Kidney glomerular epithelial cell (primary cell): ENCODE measurements around the gene DRD1.
"Not testable (repeated sequence)": the region's sequence is repeated elsewhere in the genome, so short reads cannot be mapped to it uniquely, and the experiment has no call there.

ENCODE experiments used
- DNase-seq: peaks from one replicate; lab custom pipeline; 2025; lab: John Stamatoyannopoulos, UW

Gene DRD1

DNA sequence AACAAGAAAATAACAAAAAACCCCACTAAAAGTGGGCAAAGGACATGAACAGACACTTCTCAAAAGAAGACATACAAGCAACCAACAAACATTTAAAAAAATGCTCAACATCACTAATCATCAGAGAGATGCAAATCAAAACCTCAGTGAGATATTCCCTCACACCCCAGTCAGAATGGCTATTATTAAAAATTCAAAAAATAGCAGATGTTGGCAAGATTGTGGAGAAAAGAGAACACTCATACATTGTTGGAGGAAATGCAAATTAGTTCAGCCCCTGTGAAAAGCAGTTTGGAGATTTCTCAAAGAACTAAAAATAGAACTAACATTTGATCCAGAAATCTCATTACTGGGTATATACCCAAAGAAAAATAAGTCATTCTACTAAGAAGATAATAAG is 19.4 kb downstream of the DRD1 start:
- DNase-seq = not testable (repeated sequence)

DNA sequence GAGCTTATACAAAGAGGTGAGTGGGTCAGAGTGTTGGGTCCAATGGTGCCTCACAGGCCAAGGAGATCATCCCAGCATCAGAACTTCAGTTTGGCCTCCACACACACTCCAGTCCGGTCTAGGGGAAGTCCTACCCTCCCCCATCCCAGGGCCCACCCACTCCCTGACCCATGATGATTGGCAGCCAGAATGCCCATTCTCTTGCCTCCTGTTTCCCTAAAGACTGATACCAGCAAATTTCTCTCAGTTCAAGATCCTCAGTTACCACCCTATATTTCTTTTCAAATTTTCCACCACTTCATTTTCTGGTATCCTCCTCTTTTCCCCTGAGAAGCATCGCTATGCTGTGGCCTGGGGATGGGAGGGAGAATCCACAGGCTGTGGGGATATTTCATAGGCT is 21.9 kb downstream of the DRD1 start:
- DNase-seq = no peak

DNA sequence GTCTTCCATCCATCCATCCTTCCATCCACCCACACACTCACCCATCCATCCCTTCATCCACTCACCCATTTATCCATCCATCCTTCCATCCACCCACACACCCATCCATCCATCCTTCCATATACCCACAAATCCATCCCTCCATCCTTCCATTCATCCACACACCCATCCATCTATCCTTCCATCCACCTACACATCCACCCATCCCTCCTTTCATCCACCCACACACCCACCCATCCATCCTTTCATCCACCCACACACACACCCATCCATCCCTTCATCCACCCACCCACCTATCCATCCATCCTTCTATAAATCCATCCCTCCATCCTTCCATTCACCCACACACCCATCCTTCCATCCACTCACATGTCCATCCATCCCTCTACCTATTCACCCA is 23.6 kb downstream of the DRD1 start:
- DNase-seq = no peak

DNA sequence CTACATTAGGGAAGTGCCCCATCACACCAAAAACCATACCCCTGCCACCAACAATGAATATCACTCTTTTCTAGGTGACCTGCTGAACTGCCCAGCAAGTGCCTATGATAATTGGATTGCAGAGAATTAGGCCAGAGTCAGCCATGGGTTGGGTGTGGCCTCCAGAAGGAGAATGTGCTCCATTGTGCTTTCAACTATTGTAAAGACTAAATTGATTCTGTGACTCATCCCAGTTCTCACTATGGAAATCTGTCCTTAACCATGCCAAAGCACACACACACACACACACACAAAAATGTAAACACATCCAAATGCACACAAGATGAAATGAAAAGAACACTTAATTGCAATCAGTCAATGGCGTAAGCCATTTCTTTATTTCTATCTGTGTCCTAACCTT is 25.7 kb downstream of the DRD1 start:
- no peak for DNase-seq

DNA sequence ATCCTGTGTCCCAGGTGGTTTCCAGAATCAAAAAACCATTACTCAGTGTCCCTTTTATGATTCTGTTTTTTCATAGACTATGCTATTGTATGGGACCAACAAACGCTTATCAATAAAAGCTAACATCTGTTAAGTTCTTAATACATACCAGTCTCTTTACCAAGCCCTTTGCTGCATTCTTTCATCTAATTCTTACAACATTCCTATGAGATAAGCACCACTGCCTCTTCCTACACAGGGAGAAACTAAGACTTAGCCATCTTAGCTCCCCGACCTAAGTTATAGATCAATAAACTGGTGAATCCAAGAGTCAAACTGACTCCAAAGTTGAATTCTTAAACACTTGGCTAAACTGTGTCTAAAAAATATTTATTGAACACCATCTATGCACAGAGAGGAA is 26.6 kb downstream of the DRD1 start:
- DNase-seq = no peak

DNA sequence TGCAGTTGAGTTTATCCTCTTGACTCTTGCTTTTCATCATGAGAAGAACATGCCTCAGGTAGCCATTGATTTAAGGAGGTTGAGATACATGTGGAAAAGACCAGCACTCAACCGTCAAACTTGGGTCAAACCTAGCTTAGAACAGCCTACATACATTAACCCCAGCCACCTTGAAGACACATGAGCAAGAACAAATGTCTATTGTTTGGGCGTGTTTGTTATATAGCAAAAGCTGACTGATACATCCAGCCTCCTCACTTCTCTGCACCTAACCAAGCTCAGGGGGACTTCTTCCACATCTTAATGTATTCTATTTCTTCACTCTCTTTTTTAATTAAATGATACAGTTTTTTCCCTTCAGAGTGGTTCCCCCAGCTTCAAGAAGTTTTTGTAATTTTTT is 28.7 kb downstream of the DRD1 start:
- DNase-seq = no peak

DNA sequence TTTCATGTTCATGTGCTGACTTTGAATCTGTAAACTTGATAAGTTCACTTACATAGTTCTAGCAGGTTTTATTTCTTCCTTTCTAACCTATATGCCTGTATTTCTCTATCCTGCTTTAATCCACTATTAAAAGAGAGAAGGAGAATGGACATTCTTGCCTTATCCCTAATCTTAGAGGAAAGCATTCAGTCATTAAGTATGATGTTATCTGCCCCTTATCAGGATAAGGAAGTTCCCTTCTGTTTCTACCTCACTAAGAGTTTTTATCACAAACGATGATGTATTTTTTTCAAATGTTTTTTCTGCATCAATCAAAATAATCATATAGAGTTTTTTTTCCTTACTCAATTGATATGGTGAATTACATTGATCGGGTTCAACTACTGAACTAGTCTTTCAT is 33.1 kb downstream of the DRD1 start:
- no peak for DNase-seq

DNA sequence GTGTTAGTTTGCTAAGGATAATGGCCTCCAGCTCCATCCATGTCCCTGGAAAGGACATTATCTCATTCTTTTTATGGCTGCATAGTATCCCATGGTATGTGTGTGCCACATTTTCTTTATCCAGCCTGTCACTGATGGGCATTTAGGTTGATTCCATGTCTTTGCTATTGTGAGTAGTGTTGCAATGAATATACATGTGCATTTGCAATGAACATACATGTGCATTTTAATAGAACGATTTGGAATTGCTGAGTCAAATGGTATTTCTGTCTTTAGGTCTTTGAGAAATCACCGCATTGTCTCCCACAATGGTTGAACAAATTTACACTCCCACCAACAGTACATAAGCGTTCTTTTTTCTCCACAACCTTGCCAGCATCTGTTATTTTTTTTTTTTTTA is 37.7 kb downstream of the DRD1 start:
- DNase-seq = no peak

DNA sequence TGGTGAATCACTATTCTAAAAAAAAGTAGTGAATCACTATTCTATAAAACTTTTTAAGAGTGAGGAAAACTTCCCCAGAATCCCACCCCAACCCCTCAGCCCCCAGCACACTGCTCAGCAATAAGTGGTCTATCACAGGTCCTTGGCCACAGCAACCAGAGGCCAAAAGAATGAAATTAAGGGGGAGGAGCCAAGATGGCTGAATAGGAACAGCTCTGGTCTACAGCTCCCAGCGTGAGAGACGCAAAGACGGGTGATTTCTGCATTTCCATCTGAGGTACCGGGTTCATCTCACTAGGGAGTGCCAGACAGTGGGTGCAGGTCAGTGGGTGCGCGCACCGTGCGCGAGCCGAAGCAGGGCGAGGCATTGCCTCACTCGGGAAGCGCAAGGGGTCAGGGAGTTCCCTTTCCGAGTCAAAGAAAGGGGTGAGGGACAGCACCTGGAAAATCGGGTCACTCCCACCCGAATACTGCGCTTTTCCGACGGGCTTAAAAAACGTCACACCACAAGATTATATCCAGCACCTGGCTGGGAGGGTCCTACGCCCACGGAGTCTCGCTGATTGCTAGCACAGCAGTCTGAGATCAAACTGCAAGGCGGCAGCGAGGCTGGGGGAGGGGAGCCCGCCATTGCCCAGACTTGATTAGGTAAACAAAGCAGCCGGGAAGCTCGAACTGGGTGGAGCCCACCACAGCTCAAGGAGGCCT is 46.2 kb downstream of the DRD1 start:
- DNase-seq = not testable (repeated sequence)

DNA sequence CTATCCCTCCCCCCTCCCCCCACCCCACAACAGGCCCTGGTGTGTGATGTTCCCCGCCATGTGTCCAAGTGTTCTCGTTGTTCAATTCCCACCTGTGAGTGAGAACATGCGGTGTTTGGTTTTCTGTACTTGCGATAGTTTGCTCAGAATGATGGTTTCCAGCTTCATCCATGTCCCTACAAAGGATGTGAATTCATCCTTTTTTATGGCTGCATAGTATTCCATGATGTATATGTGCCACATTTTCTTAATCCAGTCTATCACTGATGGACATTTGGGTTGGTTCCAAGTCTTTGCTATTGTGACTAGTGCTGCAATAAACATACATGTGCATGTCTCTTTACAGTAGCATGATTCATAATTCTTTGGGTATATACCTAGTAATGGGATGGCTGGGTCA is 48.6 kb downstream of the DRD1 start:
- not testable (repeated sequence) for DNase-seq

DNA sequence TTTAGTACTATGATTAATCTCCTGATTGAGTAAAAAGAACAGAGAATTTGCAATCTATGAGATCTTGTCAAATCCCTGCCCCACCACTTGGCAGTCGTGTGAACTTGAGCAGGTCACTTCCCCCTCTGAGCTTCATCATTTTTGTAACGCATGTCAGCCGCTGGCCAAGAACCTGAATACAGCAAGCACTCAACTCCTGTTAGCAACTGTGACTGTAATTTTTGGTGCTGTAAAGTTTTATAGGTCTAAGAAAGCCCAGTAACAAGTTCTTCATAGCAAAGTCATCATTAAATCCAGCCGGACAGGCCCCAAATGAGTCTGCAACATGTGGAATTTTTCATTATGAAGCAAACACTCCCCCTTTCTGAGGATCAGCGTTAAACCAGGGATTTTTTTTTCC is 49.4 kb downstream of the DRD1 start:
- DNase-seq = no peak

DNA sequence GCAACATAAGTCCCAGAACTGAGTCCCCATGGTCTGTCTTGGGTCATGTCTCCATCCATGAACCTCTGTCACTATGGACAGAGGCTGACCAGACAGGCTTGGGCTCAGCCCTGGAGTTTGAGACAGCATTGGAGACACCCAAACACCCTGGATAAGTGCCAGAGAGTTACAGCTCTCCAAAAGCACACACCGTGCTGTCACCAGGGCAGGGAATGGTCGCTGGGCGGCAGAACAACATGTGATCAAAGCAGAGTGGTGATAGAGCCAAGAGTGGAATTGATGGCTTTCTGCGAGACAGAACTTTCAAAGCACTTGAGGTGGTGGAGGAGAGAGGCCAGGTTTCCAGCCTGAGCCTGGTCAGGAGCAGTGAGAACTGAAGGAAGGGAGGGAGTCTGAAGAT is 50.1 kb downstream of the DRD1 start:
- no peak for DNase-seq

DNA sequence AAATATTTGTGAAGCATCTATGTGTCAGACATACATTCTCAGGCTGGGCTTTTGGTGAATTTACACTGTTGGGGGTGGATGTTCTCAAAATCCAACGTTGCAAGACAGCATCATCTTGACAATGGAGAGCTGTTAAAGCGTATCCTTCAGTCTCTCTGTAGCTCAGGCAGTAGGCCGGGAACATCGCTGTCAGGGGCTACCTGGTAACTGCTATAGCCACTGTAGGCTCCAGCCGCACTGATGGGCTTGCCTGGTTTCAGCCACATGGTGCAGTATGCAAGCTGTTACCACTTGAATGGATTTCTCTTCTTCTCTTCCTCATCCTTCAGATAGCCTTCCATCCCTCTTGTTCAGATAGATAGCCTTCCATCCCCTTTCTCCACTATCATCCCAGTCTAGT is 51.7 kb downstream of the DRD1 start:
- no peak for DNase-seq

DNA sequence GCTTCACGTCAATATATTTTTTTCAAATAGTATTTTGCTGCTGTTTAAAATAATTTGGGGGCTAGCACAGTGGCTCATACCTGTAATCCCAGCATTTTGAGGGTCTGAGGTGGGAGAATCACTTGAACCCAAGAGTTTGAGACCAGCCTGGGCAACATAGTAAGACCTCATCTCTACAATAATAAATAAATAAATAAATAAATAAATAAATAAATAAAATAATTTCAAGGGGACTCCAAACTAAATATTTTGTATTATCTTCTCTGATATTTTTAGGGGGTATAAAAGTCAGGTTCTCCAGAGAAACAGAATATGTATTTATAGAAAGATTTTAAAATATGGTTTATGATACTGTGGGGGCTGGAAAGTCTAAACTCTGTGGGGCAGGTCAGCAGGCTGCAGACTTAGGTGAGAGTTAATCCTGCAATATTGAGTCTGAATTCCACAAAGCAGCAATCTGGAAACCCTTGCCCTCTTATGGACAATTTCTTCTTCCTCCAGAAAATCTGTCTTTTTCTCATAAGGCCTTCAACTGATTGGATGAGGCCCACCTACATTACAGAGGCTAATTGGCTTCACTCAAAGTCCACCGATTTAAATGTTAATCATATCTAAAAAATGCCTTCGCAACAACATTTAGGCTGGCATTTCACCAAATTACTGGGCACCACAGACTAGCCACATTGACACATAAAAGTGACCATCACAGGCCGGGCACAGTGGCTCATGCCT is 53.5 kb downstream of the DRD1 start:
- no peak for DNase-seq
